Body of pancreas (tissue), 4 donors: ENCODE measurements around the gene ABCA8. TPM values are rescaled to one million over a fixed set of nuclear protein-coding genes. Genes with fewer than 3 reads are reported as not detected.
A peak's percentile ranks its signal among the peaks of the same experiment; 100 is the strongest.
"Not testable (repeated sequence)": the region's sequence is repeated elsewhere in the genome, so short reads cannot be mapped to it uniquely, and the experiment has no call there.

Experiments used
- ATAC-seq: fragments of 150-250 bp; one replicate; pipeline ENCODE4 v1.9.1; 2016
- DNase-seq, 4 donors: peaks; one replicate each; pipeline ENCODE4 v3.0.0-alpha.2; 2019
- H3K27ac ChIP-seq, 4 donors: fragments of 200-600 bp; sonication (generic); 1 replicate in 3 of 4; 2 replicates in 1 of 4; pipeline versions ENCODE4 v1.5.1 to v1.6.1; 2016 to 2019; ENCODE audit warnings: mild to moderate bottlenecking in 1 of 4, mixed read lengths in 1 of 4, moderate library complexity in 1 of 4
- H3K27me3 ChIP-seq, 2 donors: fragments of 200-600 bp; sonication (generic); one replicate each; pipeline ENCODE4 v1.6.0; 2016; ENCODE audit warnings: mild to moderate bottlenecking in 1 of 2
- H3K36me3 ChIP-seq, 2 donors: fragments of 200-600 bp; sonication (generic); replicated peaks in 1 of 2; 2 replicates each; pipeline ENCODE4 v1.5.1; 2016; ENCODE audit warnings: low read depth in 2 of 2; ENCODE audit not compliant: insufficient read depth in 1 of 2
- H3K4me1 ChIP-seq: fragments of 200-600 bp; sonication (generic); one replicate; pipeline ENCODE4 v1.6.0; 2016
- H3K4me3 ChIP-seq, 2 donors: fragments of 200-600 bp; sonication (generic); 1 replicate in 1 of 2; 2 replicates in 1 of 2; pipeline ENCODE4 v1.5.1; 2016 to 2019
- H3K9me3 ChIP-seq, 3 donors: fragments of 200-600 bp; sonication (generic); 1 replicate in 2 of 3; 2 replicates in 1 of 3; pipeline ENCODE4 v1.5.1; 2016
- CTCF ChIP-seq, 7 experiments: fragments of 450-650 bp in 4 of 7; fragments of 200-600 bp in 3 of 7; sonication (generic) in 3 of 7; IDR thresholded peaks; one replicate each; pipeline ENCODE4 v1.5.1; 2016 to 2019; ENCODE audit warnings: antibody characterized with exemption in 7 of 7
- POLR2A ChIP-seq, 3 donors: fragments of 450-650 bp; IDR thresholded peaks; one replicate each; pipeline ENCODE4 v1.6.1; 2016; ENCODE audit warnings: antibody characterized with exemption in 3 of 3, mild to moderate bottlenecking in 2 of 3
- WGBS, 2 donors: methylation state at CpG; one replicate each; pipeline ENCODE4 v1.1.5; 2017; 5-methylcytosine and 5-hydroxymethylcytosine counted together
- intact Hi-C: fragments of 100-400 bp; cut with DNase I; formaldehyde crosslinking; loops from one replicate; pipeline ENCODE4 v1.15.1; 2023
- total RNA-seq, 2 donors: library from RNA; depleted of rRNA; stranded (reverse); fragments of >200 nt; gene quantifications; one replicate each; pipeline ENCODE4 v1.1.0, GENCODE V29; 2016

Gene ABCA8
- 10 to 100 TPM; 10.4 to 16.8 TPM for total RNA-seq

GRCh38 chr17:68955181-68955841, at the start of gene ABCA8:
TSS of gene ABCA8 (minus strand) at chr17:68955392. CDS start at chr17:68942034, 13,358 bp downstream.
- TF ChIP-seq POLR2A (IDR thresholded peaks at IDR 0.05) (no peak), CTCF (IDR thresholded peaks at IDR 0.05) (no peak)
- 20 to 34% methylated on average over 4 of the region's 4 CpGs for WGBS, 2 donors
- Histone ChIP-seq H3K36me3 (no peaks in the 10 kb centered on the region), H3K4me1 (peaks cover 6% of the 10 kb centered on the region), H3K4me3 (no peak within 1 kb of the TSS), H3K9me3 (peaks cover 0 to 5% (median 0%) of the 10 kb centered on the region in 3 donors), H3K27ac (no peak within 1 kb of the TSS), H3K27me3 (no peaks in the 10 kb centered on the region)
- intact Hi-C loops: no loop called here
- DNase-seq (peak; percentile 13 to 42 (median 24)), ATAC-seq (peak; percentile 65)

- H3K9me3 ChIP-seq, H3K36me3 ChIP-seq, H3K27ac ChIP-seq, ATAC-seq, intact Hi-C loops, H3K27me3 ChIP-seq, H3K4me1 ChIP-seq, H3K4me3 ChIP-seq, DNase-seq: not testable (repeated sequence)
- WGBS, 2 donors: 87 to 91% methylated on average over 19 to 25 of the region's 27 CpGs
These were observed 49.6 kb upstream of the ABCA8 start for GRCh38 chr17:69004759-69005158.

- H3K27ac ChIP-seq, intact Hi-C loops, H3K4me3 ChIP-seq, ATAC-seq, H3K4me1 ChIP-seq, H3K9me3 ChIP-seq, H3K36me3 ChIP-seq, DNase-seq, H3K27me3 ChIP-seq: not testable (repeated sequence)
- WGBS, 2 donors: 90 to 96% methylated on average over 3 of the region's 3 CpGs
These were observed 44.6 kb upstream of the ABCA8 start for GRCh38 chr17:68999743-69000142.

- TF ChIP-seq CTCF (IDR thresholded peaks at IDR 0.05) (no peak), POLR2A (IDR thresholded peaks at IDR 0.05) (no peak)
- Histone ChIP-seq H3K27me3 (no peaks in the 10 kb centered on the region), H3K9me3 (no peaks in the 10 kb centered on the region), H3K4me1 (no peaks in the 10 kb centered on the region), H3K36me3 (no peaks in the 10 kb centered on the region), H3K27ac (no peak overlapping the region), H3K4me3 (no peak overlapping the region)
- intact Hi-C loops: no loop called here
- DNase-seq (no peak), ATAC-seq (no peak)
- WGBS, 2 donors: 67 to 69% methylated on average over 4 of the region's 4 CpGs
These were observed 37.9 kb upstream of the ABCA8 start for GRCh38 chr17:68993112-68993511.

GRCh38 chr17:68987966-68988365, 32.8 kb upstream of the ABCA8 start:
- intact Hi-C loops: no loop called here
- Histone ChIP-seq H3K36me3 (no peaks in the 10 kb centered on the region), H3K4me1 (no peaks in the 10 kb centered on the region), H3K4me3 (no peak overlapping the region), H3K9me3 (no peaks in the 10 kb centered on the region), H3K27me3 (no peaks in the 10 kb centered on the region), H3K27ac (no peak overlapping the region)
- TF ChIP-seq CTCF (IDR thresholded peaks at IDR 0.05) (no peak), POLR2A (IDR thresholded peaks at IDR 0.05) (no peak)
- DNase-seq (no peak), ATAC-seq (no peak)
- WGBS, 2 donors: 84 to 91% methylated on average over 4 of the region's 4 CpGs

GRCh38 chr17:68981288-68981687, 26.1 kb upstream of the ABCA8 start:
- peak; percentile 18 to 56 (median 26) for DNase-seq
- intact Hi-C loops: no loop called here

More at GRCh38 chr17:68981288-68981687, 26.1 kb upstream of the ABCA8 start:
- Histone ChIP-seq H3K27me3 (no peaks in the 10 kb centered on the region), H3K27ac (no peak overlapping the region), H3K4me1 (no peaks in the 10 kb centered on the region), H3K4me3 (no peak overlapping the region), H3K9me3 (no peaks in the 10 kb centered on the region), H3K36me3 (no peaks in the 10 kb centered on the region)
- 33 to 40% methylated on average over 2 of the region's 2 CpGs for WGBS, 2 donors
- TF ChIP-seq POLR2A (IDR thresholded peaks at IDR 0.05): no peak
- TF ChIP-seq CTCF (IDR thresholded peaks at IDR 0.05): no peak
- no peak for ATAC-seq
